H1 (cell line): ENCODE measurements around the gene TCP11. TPM values are rescaled to one million over a fixed set of nuclear protein-coding genes. Genes with fewer than 3 reads are reported as not detected.

Experiments
- CTCF ChIA-PET: fragments of 300-600 bp; sonication (Branson Sonifier 250); formaldehyde crosslinking; loops from one replicate; lab custom pipeline; 2021; ENCODE audit not compliant: partially characterized antibody; lab: Charles Lee
- POLR2A ChIA-PET: fragments of 300-600 bp; sonication (Branson Sonifier 250); formaldehyde crosslinking; loops from one replicate; lab custom pipeline; 2021; ENCODE audit warnings: inconsistent platforms; ENCODE audit not compliant: partially characterized antibody; lab: Charles Lee
- DNase-seq, 2 experiments: peaks; one replicate each; pipeline versions ENCODE4 v3.0.0 to v3.0.0-alpha.2; 2010 to 2022; ENCODE audit warnings: low spot score in 2 of 2, low read depth in 1 of 2, mixed read lengths in 1 of 2
- FAIRE-seq: peaks from 2 replicates; lab custom pipeline; 2011; peaks lifted over from hg19 to GRCh38; lab: Jason Lieb, UNC
- H2AFZ ChIP-seq: 2 replicates; pipeline ENCODE4 v1.8.1; 2012; ENCODE audit warnings: low read length, inconsistent platforms
- H2AK5ac ChIP-seq: 2 replicates; pipeline ENCODE4 v1.6.1; 2013; ENCODE audit warnings: low read depth, low read length
- H2BK120ac ChIP-seq: replicated peaks from 2 replicates; pipeline ENCODE3; 2013; ENCODE audit warnings: low read depth, low read length, inconsistent platforms
- H2BK12ac ChIP-seq: 2 replicates; pipeline ENCODE4 v1.6.1; 2013; ENCODE audit warnings: low read depth, low read length
- H2BK15ac ChIP-seq: 2 replicates; pipeline ENCODE4 v1.6.1; 2013; ENCODE audit warnings: low read length
- H2BK20ac ChIP-seq: 2 replicates; pipeline ENCODE4 v1.6.1; 2013; ENCODE audit warnings: low read length
- H2BK5ac ChIP-seq: 2 replicates; pipeline ENCODE4 v1.6.1; 2013; ENCODE audit warnings: low read depth, low read length
- H3K14ac ChIP-seq: 2 replicates; pipeline ENCODE4 v1.6.1; 2013; ENCODE audit warnings: inconsistent platforms; ENCODE audit not compliant: insufficient read length
- H3K18ac ChIP-seq: 2 replicates; pipeline ENCODE4 v1.6.1; 2013; ENCODE audit warnings: low read length; ENCODE audit errors: extremely low read depth
- H3K23ac ChIP-seq: 2 replicates; pipeline ENCODE4 v1.6.1; 2013; ENCODE audit warnings: inconsistent platforms; ENCODE audit not compliant: insufficient read length
- H3K23me2 ChIP-seq: 2 replicates; pipeline ENCODE4 v1.6.1; 2013; ENCODE audit warnings: low read depth, low read length
- H3K27ac ChIP-seq: 2 replicates; pipeline ENCODE4 v1.6.1; 2011; ENCODE audit warnings: low read depth, low read length, inconsistent platforms
- H3K27me3 ChIP-seq, 4 experiments: replicated peaks in 1 of 4; 1 replicate in 1 of 4; 2 replicates in 3 of 4; pipeline versions ENCODE4 v1.6.1 to v1.8.1; 2011 to 2013; ENCODE audit warnings: low read length in 3 of 4, mild to moderate bottlenecking in 3 of 4, inconsistent platforms in 2 of 4, mixed read lengths in 2 of 4, moderate library complexity in 1 of 4; ENCODE audit not compliant: control insufficient read depth in 3 of 4, insufficient read depth in 3 of 4; ENCODE audit errors: extremely low read depth in 1 of 4
- H3K36me3 ChIP-seq, 4 experiments: 2 replicates each; pipeline versions ENCODE4 v1.6.1 to v1.8.1; 2011 to 2013; ENCODE audit warnings: mild to moderate bottlenecking in 4 of 4, low read length in 3 of 4, moderate library complexity in 2 of 4, control low read depth in 1 of 4, inconsistent platforms in 1 of 4; ENCODE audit not compliant: insufficient read depth in 4 of 4, control insufficient read depth in 2 of 4
- H3K4ac ChIP-seq: replicated peaks from 2 replicates; pipeline ENCODE3; 2013; ENCODE audit warnings: low read length, low read depth, mixed read lengths, inconsistent platforms; ENCODE audit not compliant: insufficient read length
- H3K4me1 ChIP-seq, 4 experiments: replicated peaks in 1 of 4; 1 replicate in 1 of 4; 2 replicates in 3 of 4; pipeline versions ENCODE4 v1.6.1 to v1.8.1; 2011 to 2013; ENCODE audit warnings: low read length in 3 of 4, inconsistent platforms in 2 of 4, mixed read lengths in 1 of 4; ENCODE audit not compliant: insufficient read depth in 4 of 4, control insufficient read depth in 3 of 4
- H3K4me2 ChIP-seq, 2 experiments: 2 replicates each; pipeline versions ENCODE4 v1.6.1 to v1.8.1; 2011 to 2013; ENCODE audit warnings: low read depth in 2 of 2, low read length in 2 of 2, control low read depth in 1 of 2, inconsistent platforms in 1 of 2, mild to moderate bottlenecking in 1 of 2; ENCODE audit not compliant: insufficient read depth in 1 of 2
- H3K4me3 ChIP-seq, 4 experiments: fragments of 200-600, 300-600 bp in 1 of 4; sonication (generic), shearing (Covaris generic), sonication (Bioruptor Twin) in 1 of 4; 2 replicates each; pipeline versions ENCODE4 v1.5.1 to v1.8.1; 2011 to 2016; ENCODE audit warnings: low read length in 4 of 4, low read depth in 3 of 4, control low read depth in 2 of 4, inconsistent platforms in 2 of 4, mild to moderate bottlenecking in 2 of 4, mixed read lengths in 1 of 4, moderate library complexity in 1 of 4; ENCODE audit not compliant: insufficient read depth in 2 of 4; ENCODE audit errors: extremely low read depth in 1 of 4
- H3K56ac ChIP-seq: replicated peaks from 2 replicates; pipeline ENCODE3; 2013; ENCODE audit warnings: low read depth, mild to moderate bottlenecking, mixed read lengths, low read length, inconsistent platforms; ENCODE audit not compliant: insufficient read length
- H3K79me1 ChIP-seq: 2 replicates; pipeline ENCODE4 v1.6.1; 2013; ENCODE audit warnings: low read depth, low read length, control low read depth
- H3K79me2 ChIP-seq, 2 experiments: 2 replicates each; pipeline versions ENCODE4 v1.6.1 to v1.8.1; 2012 to 2013; ENCODE audit warnings: low read length in 2 of 2, mild to moderate bottlenecking in 2 of 2, inconsistent platforms in 1 of 2; ENCODE audit not compliant: insufficient read depth in 2 of 2, control insufficient read depth in 1 of 2
- H3K9ac ChIP-seq, 4 experiments: replicated peaks in 1 of 4; 1 replicate in 1 of 4; 2 replicates in 3 of 4; pipeline versions ENCODE4 v1.6.1 to v1.8.1; 2011 to 2013; ENCODE audit warnings: low read depth in 3 of 4, low read length in 3 of 4, control low read depth in 2 of 4, mild to moderate bottlenecking in 2 of 4, moderate library complexity in 2 of 4, inconsistent platforms in 1 of 4; ENCODE audit errors: extremely low read depth in 1 of 4
- H3K9me3 ChIP-seq, 2 experiments: 2 replicates each; pipeline versions ENCODE4 v1.6.1 to v1.8.1; 2012 to 2013; ENCODE audit warnings: mild to moderate bottlenecking in 2 of 2, moderate library complexity in 2 of 2, control low read depth in 1 of 2, inconsistent platforms in 1 of 2, low read depth in 1 of 2, low read length in 1 of 2, mixed read lengths in 1 of 2; ENCODE audit not compliant: insufficient read depth in 2 of 2
- H4K20me1 ChIP-seq, 2 experiments: replicated peaks in 1 of 2; 2 replicates each; pipeline versions ENCODE3 to v1.8.1; 2011 to 2013; ENCODE audit warnings: inconsistent platforms in 2 of 2, low read length in 2 of 2, mild to moderate bottlenecking in 1 of 2; ENCODE audit not compliant: insufficient read depth in 2 of 2, control insufficient read depth in 1 of 2
- H4K5ac ChIP-seq: 2 replicates; pipeline ENCODE4 v1.6.1; 2013; ENCODE audit warnings: low read length, low read depth, mixed read lengths, inconsistent platforms; ENCODE audit not compliant: insufficient read length
- H4K8ac ChIP-seq: 2 replicates; pipeline ENCODE4 v1.8.0; 2013; ENCODE audit warnings: mild to moderate bottlenecking, moderate library complexity, low read length, inconsistent platforms; ENCODE audit not compliant: insufficient read depth; ENCODE audit errors: extremely low read depth
- H4K91ac ChIP-seq: replicated peaks from 2 replicates; pipeline ENCODE3; 2013; ENCODE audit warnings: low read length, mixed read lengths, inconsistent platforms; ENCODE audit not compliant: insufficient read length
- CHD1 ChIP-seq: IDR thresholded peaks from 2 replicates; pipeline ENCODE4 v1.6.1; 2012; ENCODE audit warnings: low read depth, low read length, improper control_type of control experiment
- FOSL1 ChIP-seq: IDR thresholded peaks from 2 replicates; pipeline ENCODE4 v1.6.1; 2011; ENCODE audit warnings: mild to moderate bottlenecking, low read depth, low read length, moderate library complexity; ENCODE audit not compliant: insufficient read depth
- HDAC2 ChIP-seq, 2 experiments: fragments of 300-600 bp in 1 of 2; sonication (generic) in 1 of 2; IDR thresholded peaks; 2 replicates each; pipeline ENCODE4 v1.6.1; 2011 to 2012; ENCODE audit warnings: low read depth in 2 of 2, low read length in 2 of 2, mild to moderate bottlenecking in 2 of 2, moderate library complexity in 2 of 2, borderline replicate concordance in 1 of 2, inconsistent platforms in 1 of 2
- KDM1A ChIP-seq: fragments of 200-600, 300-600 bp; sonication (generic); IDR thresholded peaks from 2 replicates; pipeline ENCODE4 v1.7.1; 2016; ENCODE audit warnings: mild to moderate bottlenecking, low read length, borderline replicate concordance
- KDM5A ChIP-seq: fragments of 200-600 bp; IDR thresholded peaks from 2 replicates; pipeline ENCODE4 v1.7.1; 2012; ENCODE audit warnings: mild to moderate bottlenecking, low read length, inconsistent platforms, mixed read lengths
- NANOG ChIP-seq: IDR thresholded peaks from 2 replicates; pipeline ENCODE4 v1.6.1; 2011; ENCODE audit warnings: low read length, low read depth, mild to moderate bottlenecking, inconsistent platforms; ENCODE audit not compliant: insufficient read depth, poor library complexity, severe bottlenecking
- NRF1 ChIP-seq: IDR thresholded peaks from 2 replicates; pipeline ENCODE4 v1.6.1; 2011; ENCODE audit warnings: mild to moderate bottlenecking, low read depth, low read length, improper control_type of control experiment
- POLR2A ChIP-seq, 2 experiments: IDR thresholded peaks; 1 replicate in 1 of 2; 2 replicates in 1 of 2; pipeline ENCODE4 v1.6.1; 2011; ENCODE audit warnings: low read depth in 2 of 2, low read length in 2 of 2, mild to moderate bottlenecking in 2 of 2; ENCODE audit errors: control extremely low read depth in 1 of 2
- TBP ChIP-seq: IDR thresholded peaks from 2 replicates; pipeline ENCODE4 v1.6.1; 2011; ENCODE audit warnings: low read depth, low read length, improper control_type of control experiment
- TCF12 ChIP-seq: IDR thresholded peaks from 2 replicates; pipeline ENCODE4 v1.6.1; 2011; ENCODE audit warnings: low read depth, mild to moderate bottlenecking, low read length
- WGBS, 2 experiments: shearing (Covaris generic) in 1 of 2; methylation state at CpG; one replicate each; pipeline versions ENCODE4 v1.1.6 to v1.1.7; 2013 to 2015; ENCODE audit warnings: low lambda C conversion rate in 2 of 2, mixed read lengths in 2 of 2, inconsistent platforms in 1 of 2, low coverage in 1 of 2, missing lambda C conversion rate in 1 of 2; ENCODE audit not compliant: insufficient replicate concordance in 2 of 2, insufficient coverage in 1 of 2, insufficient read length in 1 of 2; ENCODE audit errors: extremely low coverage in 1 of 2, missing lambda C conversion rate in 1 of 2; 5-methylcytosine and 5-hydroxymethylcytosine counted together
- polyA plus RNA-seq, 7 experiments: library from polyadenylated mRNA; depleted of rRNA in 3 of 7; stranded (reverse) in 5 of 7; unstranded in 2 of 7; fragments of >200 nt in 5 of 7; fragments of 200-250 nt in 2 of 7; gene quantifications; 1 replicate in 5 of 7; 2 replicates in 1 of 7; 4 replicates in 1 of 7; pipeline versions ENCODE4 v1.2.1 to v1.2.3, GENCODE V29; 2011 to 2013; ENCODE audit warnings: missing spikeins in 2 of 7, mixed read lengths in 2 of 7
- total RNA-seq: library from RNA; stranded (reverse); fragmentation: NEBNext Ultra II Directional; extraction: Animal tissue kit (Norgen Biotek cat#: 25700); gene quantifications from 2 replicates; pipeline ENCODE4 v1.2.1, GENCODE V29; 2021

The TCP11 gene
- total and polyA plus RNA-seq, 2 of the 8 experiments (the other 6 are each of a cell fraction or from before 2014, with no cell fraction given), result 0.11 TPM; not detected in 1

GRCh38 chr6:35139470-35139869 is 1.7 kb downstream of the TCP11 start:
- Histone ChIP-seq H3K56ac (no peak overlapping the region), H3K79me2 (no peaks in the 10 kb centered on the region), H2AK5ac (no peak overlapping the region), H3K23me2 (no peaks in the 10 kb centered on the region), H4K8ac (no peak overlapping the region), H4K5ac (no peak overlapping the region), H2AFZ (no peak overlapping the region), H3K27me3 (peaks cover 0 to 12% (median 12%) of the 10 kb centered on the region in 4 experiments; a peak in 5 of 7 replicates), H4K91ac (no peak overlapping the region), H3K4me1 (peaks cover 0 to 3% (median under 1%) of the 10 kb centered on the region in 4 experiments; a peak in 1 of 7 replicates), H3K14ac (no peak overlapping the region), H2BK15ac (no peak overlapping the region), H2BK12ac (no peak overlapping the region), H3K18ac (no peak overlapping the region), H2BK5ac (no peak overlapping the region), H3K9me3 (no peaks in the 10 kb centered on the region; a peak in 1 of 4 replicates), H3K27ac (no peak overlapping the region), H3K23ac (no peak overlapping the region), H3K79me1 (no peaks in the 10 kb centered on the region), H2BK20ac (no peak overlapping the region), H3K4me2 (no peak overlapping the region), H3K36me3 (no peaks in the 10 kb centered on the region), H3K9ac (no peak overlapping the region), H2BK120ac (no peak overlapping the region), H3K4me3 (no peak overlapping the region), H3K4ac (no peak overlapping the region), H4K20me1 (no peaks in the 10 kb centered on the region)
- CTCF ChIA-PET, result interaction anchor here (0.7 to 4.8 kb wide), 68 partner anchors 11 to 652 kb away, joined by 3 to 89 read pairs (median 5); partner anchors contain the start of gene SCUBE3
- POLR2A ChIA-PET, result interaction anchor here (0.6 to 1.2 kb wide), 3 partner anchors 68 to 164 kb away, joined by 3 read pairs; no protein-coding TSS in a partner anchor
- DNase-seq (no peak), FAIRE-seq (no peak)
- WGBS, 2 experiments, result 95% methylated on average over 2 of the region's 2 CpGs; no CpG with 5 or more reads in 1 of the 2 experiments
- TF ChIP-seq HDAC2 (IDR thresholded peaks at IDR 0.05; ENCODE audit: borderline replicate concordance in 1 of 2, low read depth in 2 of 2, low read length in 2 of 2) (no peak), TBP (no peak), KDM1A (no peak), NRF1 (no peak), NANOG (no peak), POLR2A (IDR thresholded peaks at IDR 0.05; ENCODE audit: control extremely low read depth in 1 of 2, low read depth in 2 of 2, low read length in 2 of 2) (no peak), FOSL1 (no peak), CHD1 (no peak), TCF12 (no peak), KDM5A (no peak)
